ENCODE data around the gene GRK5. TPM values are rescaled to one million over a fixed set of nuclear protein-coding genes. Genes with fewer than 3 reads are reported as not detected.

The GRK5 gene
- total RNA-seq, 1 experiment from 2014 or later = 0.82 TPM

GRCh38 chr10:119315128-119316001 is 108.0 kb downstream of the GRK5 start:
- no TSS peak for BruUV-seq (replicated peaks)
- intact Hi-C loops (cut with micrococcal nuclease) = no loop called here
- Mint-ChIP-seq H3K27ac (ENCODE audit: low read depth, unreplicated experiment) (peak overlapping the region; percentile 78), H3K4me3 (ENCODE audit: unreplicated experiment) (no peak overlapping the region), H3K36me3 (ENCODE audit: insufficient read depth, unreplicated experiment) (no peaks in the 10 kb centered on the region), H3K4me1 (ENCODE audit: insufficient read depth, unreplicated experiment) (peaks cover 36% of the 10 kb centered on the region), H3K9me3 (ENCODE audit: unreplicated experiment) (peaks cover 8% of the 10 kb centered on the region), H3K27me3 (ENCODE audit: insufficient read depth, unreplicated experiment) (no peaks in the 10 kb centered on the region)
- ChIA-PET CTCF (interaction anchor here (0.6 kb wide), 1 partner anchor 130 kb away, joined by 3 read pairs; no protein-coding TSS in a partner anchor), POLR2A (interaction anchor here (0.6 to 1.7 kb wide), 4 partner anchors 8 to 1056 kb away, joined by 3 to 9 read pairs (median 4); no protein-coding TSS in a partner anchor)
- no peak for TF ChIP-seq CTCF (IDR thresholded peaks at IDR 0.05; ENCODE audit: unreplicated experiment)
- peak; percentile 92 for DNase-seq (ENCODE audit: unreplicated experiment)

GRCh38 chr10:119316002-119316358 is 108.6 kb downstream of the GRK5 start:
- TF ChIP-seq CTCF (IDR thresholded peaks at IDR 0.05; ENCODE audit: unreplicated experiment) = no peak
- CTCF ChIA-PET = interaction anchor here (0.6 to 0.9 kb wide), 3 partner anchors 32 to 130 kb away, joined by 3 to 5 read pairs (median 3); no protein-coding TSS in a partner anchor
- Mint-ChIP-seq H3K4me1 (ENCODE audit: insufficient read depth, unreplicated experiment) (peaks cover 36% of the 10 kb centered on the region), H3K27ac (ENCODE audit: low read depth, unreplicated experiment) (peak overlapping the region; percentile 78), H3K27me3 (ENCODE audit: insufficient read depth, unreplicated experiment) (no peaks in the 10 kb centered on the region), H3K4me3 (ENCODE audit: unreplicated experiment) (no peak overlapping the region), H3K9me3 (ENCODE audit: unreplicated experiment) (peaks cover 8% of the 10 kb centered on the region), H3K36me3 (ENCODE audit: insufficient read depth, unreplicated experiment) (no peaks in the 10 kb centered on the region)
- POLR2A ChIA-PET = interaction anchor here (1.0 to 1.7 kb wide), 3 partner anchors 8 to 24 kb away, joined by 3 to 9 read pairs (median 4); no protein-coding TSS in a partner anchor
- DNase-seq (ENCODE audit: unreplicated experiment) = no peak
- intact Hi-C loops (cut with micrococcal nuclease) = no loop called here
- BruUV-seq (replicated peaks) = no TSS peak

GRCh38 chr10:119316729-119317097 is 109.3 kb downstream of the GRK5 start:
- peak overlapping the region; percentile 78 for H3K27ac Mint-ChIP-seq (ENCODE audit: low read depth, unreplicated experiment)
- H3K4me1 Mint-ChIP-seq (ENCODE audit: insufficient read depth, unreplicated experiment) = peaks cover 36% of the 10 kb centered on the region
- no peaks in the 10 kb centered on the region for H3K27me3 Mint-ChIP-seq (ENCODE audit: insufficient read depth, unreplicated experiment)
- ChIA-PET CTCF (interaction anchor here (0.6 to 0.9 kb wide), 2 partner anchors 31 to 108 kb away, joined by 3 to 5 read pairs; no protein-coding TSS in a partner anchor), POLR2A (interaction anchor here (1.7 kb wide), 1 partner anchor 10 kb away, joined by 9 read pairs; no protein-coding TSS in a partner anchor)
- peak; percentile 84 for DNase-seq (ENCODE audit: unreplicated experiment)
- H3K9me3 Mint-ChIP-seq (ENCODE audit: unreplicated experiment) = peaks cover 8% of the 10 kb centered on the region
- no peak for TF ChIP-seq CTCF (IDR thresholded peaks at IDR 0.05; ENCODE audit: unreplicated experiment)
- intact Hi-C loops (cut with micrococcal nuclease) = no loop called here
- no peak overlapping the region for H3K4me3 Mint-ChIP-seq (ENCODE audit: unreplicated experiment)
- no TSS peak for BruUV-seq (replicated peaks)
- no peaks in the 10 kb centered on the region for H3K36me3 Mint-ChIP-seq (ENCODE audit: insufficient read depth, unreplicated experiment)

- TF ChIP-seq CTCF (IDR thresholded peaks at IDR 0.05; ENCODE audit: unreplicated experiment) = no peak
- Mint-ChIP-seq H3K27ac (ENCODE audit: low read depth, unreplicated experiment) (no peak overlapping the region), H3K4me3 (ENCODE audit: unreplicated experiment) (no peak overlapping the region), H3K9me3 (ENCODE audit: unreplicated experiment) (no peaks in the 10 kb centered on the region), H3K36me3 (ENCODE audit: insufficient read depth, unreplicated experiment) (no peaks in the 10 kb centered on the region), H3K27me3 (ENCODE audit: insufficient read depth, unreplicated experiment) (no peaks in the 10 kb centered on the region), H3K4me1 (ENCODE audit: insufficient read depth, unreplicated experiment) (peaks cover 36% of the 10 kb centered on the region)
- no TSS peak for BruUV-seq (replicated peaks)
- ChIA-PET CTCF (no interaction called here), POLR2A (interaction anchor here (2.0 kb wide), 1 partner anchor 112 kb away, joined by 6 read pairs; the partner anchor contains the start of gene GRK5)
- DNase-seq (ENCODE audit: unreplicated experiment) = no peak
- intact Hi-C loops (cut with micrococcal nuclease) = no loop called here
These were observed 111.2 kb downstream of the GRK5 start for GRCh38 chr10:119318411-119319160.
